IPS-NIHi7 (cell line): ENCODE data around the gene TBCEL.
"Not testable (repeated sequence)": the region's sequence is repeated elsewhere in the genome, so short reads cannot be mapped to it uniquely, and the experiment has no call there.

Source experiments
- DNase-seq: peaks from one replicate; pipeline ENCODE4 v3.0.0; 2012; ENCODE audit warnings: mixed read lengths; ENCODE audit errors: extremely low spot score

Gene TBCEL

DNA sequence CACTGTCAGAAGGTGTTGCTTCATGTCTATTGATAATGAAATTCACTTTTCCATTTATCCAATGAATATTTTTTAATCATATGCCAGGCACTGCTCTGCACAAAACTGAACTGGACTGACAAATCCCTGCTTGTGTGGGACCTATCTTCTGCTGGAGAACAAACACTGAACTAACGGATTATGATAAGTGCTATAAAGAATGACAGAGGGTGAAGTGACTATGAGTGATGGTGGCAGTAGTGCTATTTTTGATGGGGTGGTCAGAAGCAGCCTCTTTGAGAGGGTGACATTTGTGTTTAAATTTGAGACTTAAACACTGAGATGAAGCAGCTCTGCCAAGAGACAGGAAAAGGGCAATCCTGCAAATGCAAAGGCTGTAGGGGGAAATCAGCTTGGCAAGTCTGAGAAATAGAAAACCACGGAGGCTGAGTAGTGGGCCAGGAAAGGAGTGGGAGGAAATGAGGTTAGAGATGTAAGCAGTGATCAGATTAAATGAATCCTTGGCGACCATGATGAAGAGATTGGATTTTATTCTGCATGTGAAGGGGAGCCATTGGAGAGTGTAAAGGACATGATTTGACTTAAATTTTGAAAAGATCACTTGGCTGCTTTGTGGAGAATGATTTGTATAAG lies 6.0 kb downstream of the TBCEL start:
- no peak for DNase-seq

- DNase-seq: no peak
These were observed 7.3 kb downstream of the TBCEL start for GRCh38 chr11:121031167-121031566.

GRCh38 chr11:121031648-121032047 lies 7.7 kb downstream of the TBCEL start:
- not testable (repeated sequence) for DNase-seq

DNA sequence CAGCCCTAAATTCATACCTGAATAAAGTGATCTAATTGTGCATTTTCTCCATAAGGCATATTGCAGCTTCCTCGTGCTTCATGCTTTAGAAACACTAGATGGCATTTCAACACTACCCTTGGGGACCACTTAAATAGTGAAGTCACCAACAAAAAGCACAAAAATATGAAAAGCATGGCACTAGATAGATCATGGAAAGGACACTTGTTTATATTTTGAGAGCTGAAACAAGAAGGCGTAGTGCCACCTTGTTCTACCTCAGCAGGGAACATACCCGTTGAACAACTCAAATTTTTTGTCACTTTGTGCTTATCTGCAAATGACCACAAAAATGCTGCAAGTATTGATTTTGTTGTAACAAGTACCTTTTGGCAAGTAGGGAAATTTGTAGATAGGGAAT lies 8.6 kb downstream of the TBCEL start:
- no peak for DNase-seq

DNA sequence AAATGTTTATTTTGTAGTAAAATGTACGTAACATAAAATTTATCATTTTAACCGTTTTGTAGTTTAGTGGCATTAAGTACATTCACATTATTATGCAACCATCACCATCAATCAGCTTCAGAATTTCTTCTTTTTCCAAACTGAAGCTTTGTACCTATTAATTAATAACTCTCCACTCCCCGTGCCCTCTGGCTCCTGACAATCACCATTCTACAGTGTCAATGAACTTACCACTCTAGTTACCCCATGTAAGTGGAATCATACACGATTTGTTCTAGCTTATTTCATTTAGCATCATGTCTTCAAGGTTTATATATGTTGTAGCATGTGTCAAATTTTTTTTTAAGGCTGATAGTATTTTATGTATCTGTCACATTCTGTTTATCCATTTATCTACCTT lies 9.7 kb downstream of the TBCEL start:
- no peak for DNase-seq

DNA sequence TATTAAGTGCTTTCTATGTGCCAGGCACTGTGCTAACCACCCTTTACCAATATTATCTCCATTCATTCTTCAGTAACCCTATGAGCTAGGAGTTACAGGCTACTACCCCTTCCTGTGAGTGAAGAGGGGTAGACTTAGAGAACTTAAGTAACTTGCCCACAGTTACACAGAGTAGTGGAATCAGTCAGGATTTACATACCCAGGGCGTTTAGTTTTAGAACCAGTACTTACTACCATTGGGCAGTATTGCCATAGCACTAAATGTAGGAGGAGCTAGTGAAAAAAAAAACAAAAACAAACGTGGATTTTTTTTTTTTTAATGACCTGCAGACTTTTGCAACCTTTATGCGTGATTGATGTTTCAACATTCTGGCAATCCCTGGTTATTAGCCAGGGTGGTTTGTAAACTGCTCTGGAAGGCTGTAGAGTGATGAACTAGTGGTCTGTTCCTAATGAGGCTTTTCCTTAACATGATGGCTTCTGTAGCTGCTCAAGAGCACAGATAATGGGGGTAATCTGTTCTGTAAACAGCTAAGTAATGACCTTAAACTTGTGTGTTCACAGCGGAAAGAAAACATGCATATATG lies 11.4 kb downstream of the TBCEL start:
- DNase-seq: no peak

- no peak for DNase-seq
These were observed 11.9 kb downstream of the TBCEL start for GRCh38 chr11:121035780-121036179.

DNA sequence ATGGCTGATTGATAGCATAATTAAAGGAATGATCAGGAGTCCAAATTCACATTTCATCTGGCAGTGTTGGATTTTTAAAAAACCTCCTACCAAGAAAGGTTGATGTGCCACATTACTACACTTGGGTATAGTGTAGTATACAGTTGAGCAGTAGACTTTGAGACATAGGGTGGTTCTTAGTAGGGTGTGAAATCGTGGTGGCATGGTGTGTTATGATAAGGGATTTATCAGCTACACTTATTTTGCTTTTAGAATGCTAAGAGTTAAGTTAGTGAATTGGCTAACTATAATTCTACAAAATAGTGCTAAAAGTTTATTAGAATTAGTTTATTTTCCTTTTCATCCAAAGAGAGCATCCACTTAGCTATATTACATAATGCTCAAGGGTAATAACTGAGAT lies 13.1 kb downstream of the TBCEL start:
- no peak for DNase-seq

- no peak for DNase-seq
These were observed 14.9 kb downstream of the TBCEL start for GRCh38 chr11:121038648-121039409.

DNA sequence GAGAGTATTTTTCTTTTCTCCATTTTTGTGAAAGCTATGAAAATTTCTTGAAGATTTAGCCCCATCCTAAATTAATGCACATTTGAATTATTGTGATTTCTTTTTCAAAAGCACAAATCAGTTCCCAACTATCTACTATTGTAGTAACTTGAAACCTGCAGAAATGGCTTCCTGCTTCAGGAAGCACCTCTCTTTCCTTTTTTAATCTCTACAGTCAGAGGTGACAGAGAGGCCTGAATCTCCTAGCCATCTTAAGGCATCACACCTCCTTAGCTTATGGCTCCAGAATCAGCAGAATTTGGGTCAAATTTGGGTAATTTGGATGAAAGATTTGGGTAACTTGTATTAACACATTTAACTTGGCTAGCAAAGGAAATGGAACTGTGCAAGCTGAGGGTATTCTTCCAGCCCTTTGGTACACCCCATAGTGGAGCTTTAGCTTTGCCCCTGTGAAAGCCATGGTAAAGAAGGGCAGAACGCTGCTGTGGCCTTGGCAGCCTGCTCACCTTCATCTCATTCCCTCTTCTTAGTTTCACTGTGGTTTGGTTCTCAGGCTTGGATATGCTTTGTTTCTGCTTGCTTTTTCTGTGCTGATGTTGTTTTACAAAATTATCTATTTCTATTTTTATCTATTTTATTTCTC lies 16.2 kb downstream of the TBCEL start:
- no peak for DNase-seq

GRCh38 chr11:121040614-121041002 lies 16.7 kb downstream of the TBCEL start:
- DNase-seq: no peak

GRCh38 chr11:121041072-121041471 lies 17.2 kb downstream of the TBCEL start:
- no peak for DNase-seq

GRCh38 chr11:121042296-121042695 lies 18.4 kb downstream of the TBCEL start:
- no peak for DNase-seq

- no peak for DNase-seq
These were observed 24.0 kb downstream of the TBCEL start for GRCh38 chr11:121047926-121048325.

GRCh38 chr11:121048464-121049233 lies 24.7 kb downstream of the TBCEL start:
- DNase-seq: no peak

DNA sequence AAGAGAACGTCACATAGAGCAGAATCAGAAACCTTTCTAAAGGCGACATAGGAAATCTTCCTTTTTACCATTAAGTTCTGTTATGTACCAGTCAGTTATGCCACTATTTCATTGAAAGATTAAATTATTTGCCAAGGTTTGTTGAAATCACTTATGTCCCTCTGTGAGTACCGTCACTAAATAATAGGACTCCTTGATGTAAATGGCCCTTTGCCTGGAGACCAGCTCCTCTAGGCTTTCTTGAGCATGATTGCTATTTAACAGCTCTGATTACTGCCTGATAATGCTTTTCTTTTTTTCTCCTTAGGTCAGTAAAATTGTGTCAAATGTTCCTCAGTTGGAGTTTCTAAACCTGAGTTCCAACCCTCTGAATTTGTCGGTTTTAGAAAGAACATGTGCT lies 29.3 kb downstream of the TBCEL start:
- DNase-seq: no peak

DNA sequence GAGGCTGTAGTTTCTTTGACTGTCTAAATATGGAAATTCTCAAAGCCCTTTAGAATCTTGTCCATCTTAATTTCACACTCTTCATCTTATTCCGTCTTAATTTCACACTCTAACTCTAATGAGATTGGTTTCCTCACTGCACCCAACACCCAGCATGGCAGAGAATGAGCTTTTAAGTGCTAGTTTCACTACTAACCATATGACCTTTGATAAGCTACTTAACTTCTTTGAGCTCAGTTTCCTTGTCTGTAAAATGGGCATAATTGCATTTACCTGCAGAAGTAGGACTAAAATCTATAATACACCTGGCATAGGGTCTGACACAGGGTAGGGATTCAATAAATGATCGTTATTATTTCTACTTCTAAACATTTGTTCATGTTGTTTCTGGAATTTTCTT lies 30.4 kb downstream of the TBCEL start:
- no peak for DNase-seq

- DNase-seq: no peak
These were observed 31.2 kb downstream of the TBCEL start for GRCh38 chr11:121055076-121055475.

DNA sequence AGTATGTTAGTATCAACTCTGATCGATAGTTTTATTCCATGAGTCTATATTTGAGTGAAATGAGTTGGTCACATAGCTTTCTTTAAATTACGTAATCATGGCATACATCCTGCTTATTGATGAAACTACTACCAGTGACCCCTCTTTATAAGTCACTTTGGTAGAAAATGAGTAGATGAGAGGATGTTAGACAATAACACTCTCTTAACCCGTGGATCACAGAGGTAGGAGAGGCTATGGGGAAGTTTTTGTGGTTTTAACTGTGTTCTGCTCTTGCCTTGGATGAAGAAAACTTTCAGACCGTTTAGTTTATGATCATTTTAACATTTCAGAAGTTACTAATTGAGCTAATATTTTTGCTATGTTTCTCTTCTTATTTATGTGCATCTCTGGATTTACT lies 34.0 kb downstream of the TBCEL start:
- no peak for DNase-seq

GRCh38 chr11:121058941-121059340 lies 35.0 kb downstream of the TBCEL start:
- no peak for DNase-seq

- no peak for DNase-seq
These were observed 35.7 kb downstream of the TBCEL start for GRCh38 chr11:121059605-121060004.

DNA sequence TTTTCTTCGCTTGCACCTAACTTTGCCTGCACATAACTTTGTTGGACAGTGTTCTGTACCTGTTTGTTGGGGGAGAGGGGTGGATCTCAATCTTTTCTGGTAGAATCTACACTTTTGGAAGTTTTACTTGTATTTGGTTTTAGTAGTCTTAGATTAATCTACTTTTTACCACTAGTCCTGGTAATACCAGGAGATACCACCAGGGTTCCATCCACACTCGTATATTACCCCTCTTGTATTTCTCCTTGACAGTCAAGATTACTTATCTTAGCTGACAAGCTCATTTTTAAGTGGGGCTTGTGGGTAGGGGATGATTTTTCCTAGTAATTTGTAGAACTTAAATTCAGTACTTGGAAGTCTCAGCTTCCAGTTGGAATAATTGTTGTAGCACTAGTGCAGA lies 39.8 kb downstream of the TBCEL start:
- peak; percentile 41 for DNase-seq
